ENCODE data around the gene ARL17A.
"Not testable (repeated sequence)": the region's sequence is repeated elsewhere in the genome, so short reads cannot be mapped to it uniquely, and the experiment has no call there.

Gene ARL17A

GRCh38 chr17:46548607-46549006, 30.9 kb downstream of the ARL17A start:
- DNase-seq (ENCODE audit: low read depth in 2 of 2): not testable (repeated sequence)

GRCh38 chr17:46534716-46535115, 44.8 kb downstream of the ARL17A start:
- DNase-seq (ENCODE audit: low read depth in 2 of 2): not testable (repeated sequence)

GRCh38 chr17:46512168-46512567, 67.3 kb downstream of the ARL17A start, which contains the start of gene LRRC37A2:
LRRC37A2 (plus strand) TSS chr17:46512468; CDS start chr17:46512713, 245 bp downstream.
- DNase-seq (ENCODE audit: low read depth in 2 of 2): not testable (repeated sequence)

- DNase-seq (ENCODE audit: low read depth in 2 of 2): not testable (repeated sequence)
These were observed 73.6 kb downstream of the ARL17A start for GRCh38 chr17:46505896-46506295.

GRCh38 chr17:46499437-46500139, 79.9 kb downstream of the ARL17A start:
- DNase-seq (ENCODE audit: low read depth in 2 of 2): not testable (repeated sequence)

- DNase-seq (ENCODE audit: low read depth in 2 of 2): not testable (repeated sequence)
These were observed 87.5 kb downstream of the ARL17A start for GRCh38 chr17:46492021-46492420.

GRCh38 chr17:46481310-46481709, 98.2 kb downstream of the ARL17A start:
- not testable (repeated sequence) for DNase-seq (ENCODE audit: low read depth in 2 of 2)

GRCh38 chr17:46478823-46479222, 100.7 kb downstream of the ARL17A start:
- not testable (repeated sequence) for DNase-seq (ENCODE audit: low read depth in 2 of 2)

- DNase-seq (ENCODE audit: low read depth in 2 of 2): not testable (repeated sequence)
These were observed 103.9 kb downstream of the ARL17A start for GRCh38 chr17:46475583-46475982.

- not testable (repeated sequence) for DNase-seq (ENCODE audit: low read depth in 2 of 2)
These were observed 105.0 kb downstream of the ARL17A start for GRCh38 chr17:46474489-46474888.

GRCh38 chr17:46467618-46468017, 111.9 kb downstream of the ARL17A start:
- DNase-seq (ENCODE audit: low read depth in 2 of 2): not testable (repeated sequence)

Measured in activated CD8-positive, alpha-beta memory T cell treated with anti-CD3 and anti-CD28 coated beads for 4 hours (primary cell).